Inflammatory macrophage treated with lipopolysaccharide for 1 hour (primary cell): ENCODE results near the gene GNGT1.

Source experiments
- DNase-seq, 2 donors: peaks; one replicate each; pipeline ENCODE4 v3.0.0-alpha.2; 2020 to 2022

GNGT1 gene

DNA sequence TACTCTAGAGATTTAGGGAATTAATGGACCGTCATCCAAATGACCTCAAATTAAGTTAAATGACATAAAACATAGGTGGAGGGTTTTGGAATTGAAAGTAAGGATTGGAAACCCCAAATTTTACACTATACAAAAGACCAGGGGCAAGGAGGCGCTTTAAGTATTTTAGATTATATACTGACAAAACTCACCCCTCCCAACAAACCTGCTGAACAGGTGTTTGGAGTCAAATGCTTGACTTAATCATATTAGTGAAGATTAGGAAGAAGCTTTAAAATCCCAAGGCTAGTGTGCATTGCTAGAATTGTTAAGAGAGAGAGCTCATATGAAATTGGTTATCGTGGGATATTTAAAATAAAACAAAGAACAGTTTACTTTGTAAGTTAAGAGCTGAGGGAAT, at the start of gene GNGT1:
Gene GNGT1, plus strand, starts transcription at position 301 of the 400 bp plus-strand sequence. CDS start 180 bp downstream, outside the sequence.
- no peak for DNase-seq

- no peak for DNase-seq
Measured at GRCh38 chr7:93858857-93859256, 47.5 kb upstream of the GNGT1 start.

GRCh38 chr7:93860261-93860660, 46.1 kb upstream of the GNGT1 start:
- no peak for DNase-seq

- DNase-seq, result no peak
Measured at GRCh38 chr7:93861325-93861949, 44.9 kb upstream of the GNGT1 start.

DNA sequence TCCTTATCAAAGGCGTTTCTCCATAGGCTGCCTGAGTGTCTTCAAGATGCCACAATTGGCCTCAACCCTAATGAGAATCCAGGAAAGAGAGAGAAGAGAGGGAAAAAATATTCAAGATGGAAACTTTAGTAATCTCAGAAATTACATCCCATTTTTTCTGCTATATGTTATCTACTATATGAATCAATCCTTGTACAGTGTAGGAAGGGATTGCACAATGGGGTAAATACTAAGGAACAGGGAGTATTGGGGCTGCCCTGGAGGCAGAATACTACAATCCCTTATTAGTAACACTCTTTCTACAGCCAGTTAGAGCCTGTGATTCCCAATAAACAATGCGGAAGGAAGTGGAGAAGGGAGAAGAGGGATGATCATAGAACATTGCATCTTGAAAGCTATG, 43.7 kb upstream of the GNGT1 start:
- no peak for DNase-seq

DNA sequence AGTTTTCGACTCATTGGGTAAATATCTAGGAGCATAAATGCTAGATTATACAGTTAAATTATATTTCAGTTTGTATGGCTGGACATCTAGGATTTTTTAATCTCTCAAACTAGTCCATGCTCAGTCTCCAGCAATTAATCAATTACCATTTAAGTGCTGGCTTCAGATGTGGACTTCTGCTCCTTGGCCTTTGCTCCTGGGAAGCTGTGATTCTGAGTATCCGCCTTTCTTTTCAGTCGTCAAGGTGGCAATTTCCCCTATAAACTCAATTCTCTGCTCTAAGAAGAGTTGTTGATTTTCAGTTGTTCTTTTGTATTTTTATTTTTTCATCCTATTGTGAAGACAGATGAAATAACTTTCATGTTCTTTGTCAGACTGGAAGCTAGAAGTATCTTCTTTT, 39.5 kb upstream of the GNGT1 start:
- DNase-seq, result no peak

DNA sequence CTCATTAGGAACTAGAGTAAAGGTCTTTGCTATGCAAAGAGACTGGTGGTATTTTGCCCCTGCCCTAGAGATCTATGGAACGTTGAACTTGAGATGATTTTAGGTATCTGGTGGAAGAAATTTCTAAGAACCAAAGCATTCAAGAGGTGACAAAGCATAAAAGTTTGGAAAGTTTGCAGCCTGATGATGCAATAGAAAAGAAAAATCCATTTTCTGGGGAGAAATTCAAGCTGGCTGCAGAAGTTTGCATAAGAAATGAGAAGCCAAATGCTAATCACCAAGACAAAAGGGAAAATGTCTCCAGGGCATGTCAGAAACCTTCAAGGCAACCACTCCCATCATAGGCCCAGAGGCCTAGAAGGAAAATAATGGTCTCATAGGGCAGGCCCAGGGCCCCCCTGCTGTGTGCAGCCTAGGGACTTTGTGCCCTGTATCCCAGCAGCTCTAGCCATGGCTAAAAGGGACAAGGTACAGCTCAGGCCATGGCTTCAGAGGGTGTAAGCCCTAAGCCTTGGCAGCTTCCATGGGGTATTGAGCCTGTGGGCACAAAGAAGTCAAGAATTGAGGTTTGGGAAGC, 32.3 kb upstream of the GNGT1 start:
- DNase-seq, result no peak

DNA sequence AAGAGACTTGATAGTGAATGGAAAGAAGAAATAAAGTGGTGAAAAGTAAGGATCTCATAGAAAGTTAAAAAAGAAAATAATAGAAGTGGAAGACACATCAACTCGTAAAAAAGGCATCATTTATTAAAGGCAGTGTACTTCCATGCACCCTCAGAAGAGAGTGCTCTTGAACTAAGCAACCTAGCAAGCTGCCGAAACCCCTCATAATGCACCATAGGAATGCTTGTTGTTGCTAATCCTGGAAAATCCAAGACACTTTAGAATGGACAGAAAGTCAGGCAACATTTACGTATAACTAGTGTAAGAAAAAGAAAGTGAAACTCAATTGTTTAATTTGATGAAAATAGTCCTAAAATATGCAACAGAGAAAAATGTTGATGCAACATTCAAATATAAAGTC, 28.6 kb upstream of the GNGT1 start:
- no peak for DNase-seq

- DNase-seq, result no peak
Measured at GRCh38 chr7:93879356-93879755, 27.0 kb upstream of the GNGT1 start.

DNA sequence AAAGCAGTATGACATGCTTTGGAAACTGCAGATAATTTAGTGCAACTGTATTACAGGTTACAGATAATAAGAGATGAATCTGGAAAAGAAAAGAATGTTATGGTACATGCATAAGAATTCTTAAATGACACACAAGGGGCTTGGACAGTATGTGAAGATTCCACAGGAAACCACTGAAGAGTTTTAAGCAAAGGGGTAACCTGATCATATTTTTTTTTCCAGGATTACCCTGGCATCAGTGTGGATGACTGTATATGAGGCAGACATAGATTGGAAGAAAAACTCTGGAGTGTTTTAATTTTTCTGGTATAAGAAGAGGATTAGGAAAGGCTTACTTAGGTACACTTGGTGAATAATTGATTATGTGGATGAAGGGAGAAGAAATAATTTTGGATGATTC, 23.9 kb upstream of the GNGT1 start:
- no peak for DNase-seq

- no peak for DNase-seq
Measured at GRCh38 chr7:93883078-93883916, 23.1 kb upstream of the GNGT1 start.

DNA sequence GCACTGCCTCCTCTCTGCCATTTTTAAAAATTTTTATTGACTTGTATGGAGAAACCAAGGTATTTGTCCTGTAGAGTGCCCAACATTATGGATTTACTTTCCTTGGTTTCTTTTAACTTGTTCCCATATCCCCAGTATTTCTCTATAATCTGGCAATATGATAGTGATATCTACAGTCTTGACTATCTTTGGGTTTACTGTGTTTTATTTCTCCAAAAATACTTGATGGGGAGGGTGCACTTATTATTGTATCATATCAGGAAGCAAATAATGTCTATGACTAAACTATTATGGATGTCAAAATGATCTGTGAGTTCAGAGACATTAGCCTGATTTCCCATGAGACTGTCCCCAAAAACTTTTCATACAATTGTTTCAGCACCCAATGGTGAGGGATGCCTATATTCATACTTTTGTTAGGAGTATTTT, 22.4 kb upstream of the GNGT1 start:
- no peak for DNase-seq

GRCh38 chr7:93884541-93884940, 21.8 kb upstream of the GNGT1 start:
- DNase-seq, result no peak

DNA sequence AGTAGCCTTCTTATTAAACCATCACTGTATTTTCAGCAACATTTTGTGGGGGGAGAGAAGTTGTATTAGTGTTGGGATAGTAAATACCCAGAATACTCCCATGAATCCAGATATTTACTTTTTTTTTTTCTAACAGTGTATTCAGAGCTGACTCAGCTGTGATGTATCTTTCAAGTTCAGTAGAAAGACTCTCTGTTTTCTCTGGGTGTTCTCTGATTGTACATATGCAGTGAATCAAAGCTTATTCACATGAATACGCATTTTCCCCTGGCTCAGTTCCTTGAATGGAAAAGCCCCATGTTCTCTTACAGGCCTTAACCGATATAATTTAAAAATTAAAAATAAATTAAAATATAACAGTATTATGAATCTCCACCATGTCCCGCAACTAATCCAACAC, 17.1 kb upstream of the GNGT1 start:
- no peak for DNase-seq

DNA sequence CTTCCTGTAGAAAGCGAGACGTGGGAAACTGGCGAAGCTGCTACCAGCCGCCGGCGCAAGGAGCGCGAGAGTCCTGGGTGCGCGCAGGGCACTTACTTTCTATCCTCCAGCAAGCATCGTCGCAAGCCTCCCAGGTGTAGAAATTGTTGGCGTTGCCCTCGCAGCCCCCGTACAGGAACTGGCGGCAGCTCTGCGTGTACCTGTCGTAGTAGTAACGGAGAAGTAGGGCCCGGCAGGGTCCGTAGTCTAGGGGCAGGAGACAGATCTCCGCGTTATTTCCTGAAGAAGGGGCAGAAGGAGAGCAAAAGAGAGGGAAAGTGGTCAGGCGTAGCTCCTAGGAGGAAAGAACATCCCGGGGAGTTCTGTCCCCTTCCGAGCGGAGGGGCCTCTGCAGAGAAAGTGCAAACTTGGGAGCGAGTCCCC, 16.3 kb upstream of the GNGT1 start:
- DNase-seq, result no peak

GRCh38 chr7:93890464-93891068, 15.8 kb upstream of the GNGT1 start, which contains the start of gene TFPI2:
TSS of gene TFPI2 (minus strand) at chr7:93890753. CDS start at chr7:93890678, 75 bp downstream.
- peak; percentile 2 to 20 for DNase-seq

DNA sequence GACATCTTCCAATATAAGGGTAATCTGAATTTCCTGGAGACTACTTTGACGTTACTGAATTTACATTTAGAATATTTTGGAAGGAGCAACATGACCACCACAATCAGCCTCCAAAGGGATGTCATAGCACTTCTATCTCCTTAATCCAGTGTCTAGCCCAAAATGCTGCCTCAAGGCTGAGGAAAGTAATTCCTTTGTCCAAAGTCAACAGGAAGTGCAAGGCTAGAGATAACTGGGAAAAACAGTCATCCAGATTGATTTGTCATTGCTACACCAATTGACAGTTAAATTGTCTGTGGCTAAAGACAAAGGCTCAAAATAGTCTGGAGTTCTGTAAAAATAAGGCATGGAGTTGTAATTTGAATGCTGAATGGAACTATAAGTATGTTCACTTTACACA, 11.9 kb upstream of the GNGT1 start:
- DNase-seq, result no peak

GRCh38 chr7:93894966-93895640, 11.3 kb upstream of the GNGT1 start:
- DNase-seq, result no peak

- DNase-seq, result no peak
Measured at GRCh38 chr7:93895859-93896600, 10.3 kb upstream of the GNGT1 start.

DNA sequence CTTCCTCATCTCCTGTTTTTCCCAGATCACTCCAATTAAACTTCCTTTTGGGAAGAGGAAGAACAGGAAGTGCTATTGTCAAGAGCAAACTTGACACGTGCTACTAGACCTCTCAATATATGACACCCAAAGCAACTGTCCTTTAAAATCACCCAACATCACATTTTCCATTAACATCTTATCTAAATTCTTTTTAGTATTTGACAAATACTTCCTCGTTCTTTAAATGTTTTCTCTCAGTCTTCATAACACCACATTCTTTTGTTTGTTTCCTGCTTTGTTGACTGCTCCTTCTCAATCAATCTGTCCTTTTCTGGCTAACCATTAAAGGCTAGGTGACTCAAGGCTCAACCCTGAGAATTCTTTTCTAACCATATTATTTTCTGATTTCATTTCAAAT, 8.7 kb upstream of the GNGT1 start:
- DNase-seq, result no peak

GRCh38 chr7:93902777-93903423, 3.5 kb upstream of the GNGT1 start:
- DNase-seq, result peak; percentile 6 to 54
